Heart left ventricle (tissue), 13 donors: ENCODE data around the gene LHFPL3.

Source experiments
- POLR2A ChIP-seq, 2 donors: fragments of 450-650 bp; IDR thresholded peaks; one replicate each; pipeline ENCODE4 v1.6.1; 2017; ENCODE audit warnings: antibody characterized with exemption in 2 of 2, mild to moderate bottlenecking in 2 of 2, moderate library complexity in 2 of 2
- TF ChIP-seq, protein P1 (sequence below), 12 donors: fragments of 200-600 bp; sonication (generic) in 4 of 12; IDR thresholded peaks; one replicate each; pipeline versions ENCODE4 v1.5.0 to v1.8.0; 2018 to 2022; ENCODE audit warnings: antibody characterized with exemption in 12 of 12, mild to moderate bottlenecking in 5 of 12
- donor health status: ischemic (EF 13 %, LVEDD 7.1; RV severe dilation, severe dysfunction).
- donor health status: DM: no; HTN: yes; CAD: no.
- donor health status: DM: no; HTN: no; CAD: no.
- donor health status: ischemic (EF 25% LVEDD 6.9; RV normal size, moderate dysfunction).
- donor health status: ischemic (EF 25% LVEDD 5.7; RV mildly dilated, moderate dysfunction).
- donor health status: ischemic (EF 35%, LVEDD 5.7; RV mildly dilated, moderate dysfunction).
- donor health status: nonischemic (EF 11% LVEDD 7.7; RV severe dilation, severe dysfunction).
- donor health status: DM: yes; HTN: yes; CAD: no.
- donor health status: PGD.
- donor health status: ischemic (EF 29% LVEDD 5.4; RV normal size, mild dysfunction).
- donor health status: nonischemic (EF 23%, LVEDD 6.1; RV moderate dilation, normal function).

DNA sequence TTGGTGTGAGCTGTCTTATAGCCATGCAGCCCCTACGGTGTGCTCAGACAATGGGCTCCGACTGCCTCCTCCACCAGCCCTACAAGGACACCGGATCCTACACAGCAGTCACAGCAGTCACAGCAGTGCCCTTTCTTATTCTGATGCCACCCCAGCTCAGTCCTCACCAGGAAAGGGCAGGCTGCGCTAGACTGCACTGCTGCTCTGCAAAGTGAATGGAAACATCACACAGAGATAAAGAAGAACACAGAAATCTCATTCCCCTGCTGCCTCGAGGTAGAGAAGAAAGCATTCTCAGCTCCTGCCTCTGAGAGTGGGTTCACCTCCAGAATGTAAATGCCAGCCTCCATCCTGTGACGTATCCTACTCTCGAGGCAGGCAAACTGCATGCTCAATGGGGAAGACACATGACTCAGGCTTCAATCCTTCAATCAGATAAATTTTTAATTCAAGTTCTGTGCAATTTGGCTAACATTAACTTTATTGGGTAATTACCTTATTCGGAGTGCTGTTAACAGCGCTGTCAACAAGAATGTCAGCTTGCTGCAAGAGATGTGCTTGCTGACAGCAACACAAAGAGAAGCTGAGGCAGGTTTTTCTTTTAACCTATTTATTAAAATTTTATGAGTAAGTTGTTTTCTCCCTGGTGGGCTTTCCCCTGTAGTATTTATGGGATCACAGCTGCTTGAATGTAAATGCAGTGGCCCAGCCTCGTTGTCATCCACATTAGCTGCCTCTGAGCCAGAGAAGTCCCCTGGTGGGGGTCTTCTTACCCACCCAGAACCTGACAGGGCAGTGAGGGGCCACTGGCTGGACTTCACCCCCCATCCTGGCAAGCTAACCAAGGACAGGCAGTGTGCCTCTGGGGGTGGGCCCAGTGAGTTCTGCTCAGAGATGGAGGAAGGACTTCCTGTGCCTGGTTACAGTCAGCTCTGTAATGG is 444.3 kb downstream of the LHFPL3 start:
- TF ChIP-seq, protein P1, sequence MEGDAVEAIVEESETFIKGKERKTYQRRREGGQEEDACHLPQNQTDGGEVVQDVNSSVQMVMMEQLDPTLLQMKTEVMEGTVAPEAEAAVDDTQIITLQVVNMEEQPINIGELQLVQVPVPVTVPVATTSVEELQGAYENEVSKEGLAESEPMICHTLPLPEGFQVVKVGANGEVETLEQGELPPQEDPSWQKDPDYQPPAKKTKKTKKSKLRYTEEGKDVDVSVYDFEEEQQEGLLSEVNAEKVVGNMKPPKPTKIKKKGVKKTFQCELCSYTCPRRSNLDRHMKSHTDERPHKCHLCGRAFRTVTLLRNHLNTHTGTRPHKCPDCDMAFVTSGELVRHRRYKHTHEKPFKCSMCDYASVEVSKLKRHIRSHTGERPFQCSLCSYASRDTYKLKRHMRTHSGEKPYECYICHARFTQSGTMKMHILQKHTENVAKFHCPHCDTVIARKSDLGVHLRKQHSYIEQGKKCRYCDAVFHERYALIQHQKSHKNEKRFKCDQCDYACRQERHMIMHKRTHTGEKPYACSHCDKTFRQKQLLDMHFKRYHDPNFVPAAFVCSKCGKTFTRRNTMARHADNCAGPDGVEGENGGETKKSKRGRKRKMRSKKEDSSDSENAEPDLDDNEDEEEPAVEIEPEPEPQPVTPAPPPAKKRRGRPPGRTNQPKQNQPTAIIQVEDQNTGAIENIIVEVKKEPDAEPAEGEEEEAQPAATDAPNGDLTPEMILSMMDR (IDR thresholded peaks at IDR 0.05): no peak
- no peak for TF ChIP-seq POLR2A (IDR thresholded peaks at IDR 0.05)
